Stimulated activated CD4-positive, alpha-beta T cell treated with anti-CD3 and anti-CD28 coated beads, Interleukin-1b, Interleukin-23, amount 100 ng/mL, for 24 hours (primary cell): ENCODE data around the gene TNFRSF6B.

Source experiments
- DNase-seq, 4 experiments: peaks; one replicate each; pipeline ENCODE4 v3.0.0-alpha.2; 2020; ENCODE audit warnings: low read depth in 4 of 4, low spot score in 1 of 4

TNFRSF6B gene

GRCh38 chr20:63682384-63683139 lies 13.9 kb upstream of the TNFRSF6B start:
- DNase-seq, result no peak

GRCh38 chr20:63685269-63686026 lies 11.0 kb upstream of the TNFRSF6B start:
- DNase-seq, result no peak

GRCh38 chr20:63686094-63686491 lies 10.4 kb upstream of the TNFRSF6B start:
- DNase-seq, result no peak

DNA sequence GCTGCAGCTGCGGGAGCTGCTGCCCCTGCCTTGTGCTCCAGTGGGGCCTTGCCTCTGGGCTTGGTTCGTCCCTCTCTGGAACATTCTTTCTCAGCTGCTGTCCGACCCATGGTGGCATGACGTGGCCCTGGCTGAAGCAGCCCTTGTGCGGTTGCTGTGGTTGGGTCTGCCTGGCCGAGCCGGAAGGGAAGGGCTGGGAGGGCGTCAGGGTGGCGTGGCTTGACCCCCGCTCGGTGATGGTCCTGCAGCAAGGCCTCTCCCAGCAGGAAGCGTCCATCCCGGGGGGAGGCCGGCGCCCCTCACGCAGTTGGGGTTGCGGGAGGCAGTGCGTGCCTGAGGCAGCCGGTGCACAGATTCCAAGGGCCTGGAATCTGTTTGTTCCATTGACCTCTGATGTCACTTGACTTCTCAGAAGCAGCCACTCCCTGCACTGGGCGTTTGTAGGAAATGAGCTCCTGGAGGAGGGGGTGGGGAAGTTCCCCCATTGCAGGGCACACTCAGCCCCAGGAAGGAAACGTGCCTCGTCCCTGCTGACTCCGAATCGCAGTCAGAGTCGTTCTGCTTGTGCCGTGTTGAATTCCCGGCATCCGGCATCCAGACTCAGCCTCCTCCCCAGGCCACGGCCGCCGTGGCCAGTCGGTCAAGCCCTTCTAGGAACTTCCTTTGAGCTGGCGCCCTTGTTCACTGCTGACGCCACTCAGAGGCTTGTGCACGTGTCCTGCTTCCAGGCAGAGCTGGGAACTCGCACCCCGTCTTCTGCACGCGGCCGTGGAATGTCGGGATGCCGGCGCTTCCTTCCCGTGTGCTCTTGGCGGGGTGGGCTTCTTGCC lies 9.7 kb upstream of the TNFRSF6B start:
- DNase-seq, result peak in 1 of 4 experiments; percentile 58

DNA sequence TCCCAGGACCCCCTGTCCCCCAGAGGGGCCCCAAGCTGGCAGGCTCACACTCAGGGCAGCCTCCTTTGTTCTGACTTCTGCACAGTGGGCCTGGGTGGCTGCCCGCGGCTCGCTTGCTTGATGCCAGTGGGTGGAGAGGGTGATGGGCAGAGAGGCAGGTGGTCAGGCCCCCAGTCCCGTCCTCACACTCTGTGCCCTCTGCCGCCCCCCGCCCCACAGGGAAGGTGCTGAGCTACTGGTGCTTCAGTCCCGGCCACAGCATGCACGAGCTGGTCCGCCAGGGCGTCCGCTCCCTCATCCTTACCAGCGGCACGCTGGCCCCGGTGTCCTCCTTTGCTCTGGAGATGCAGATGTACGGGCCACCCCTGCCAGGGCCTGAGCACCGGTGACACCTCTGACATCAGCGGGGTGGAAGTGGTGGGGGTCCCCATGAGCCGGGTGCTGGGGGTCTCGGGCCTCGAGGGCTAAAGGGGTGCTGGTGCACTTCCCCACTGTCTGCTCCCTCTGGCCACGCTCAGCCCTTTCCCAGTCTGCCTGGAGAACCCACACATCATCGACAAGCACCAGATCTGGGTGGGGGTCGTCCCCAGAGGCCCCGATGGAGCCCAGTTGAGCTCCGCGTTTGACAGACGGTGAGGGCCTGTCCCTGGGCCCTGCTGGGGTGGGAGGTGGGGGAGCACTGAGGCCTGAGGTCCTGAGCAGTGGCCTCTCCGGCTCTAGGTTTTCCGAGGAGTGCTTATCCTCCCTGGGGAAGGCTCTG lies 8.9 kb upstream of the TNFRSF6B start:
- no peak for DNase-seq

DNA sequence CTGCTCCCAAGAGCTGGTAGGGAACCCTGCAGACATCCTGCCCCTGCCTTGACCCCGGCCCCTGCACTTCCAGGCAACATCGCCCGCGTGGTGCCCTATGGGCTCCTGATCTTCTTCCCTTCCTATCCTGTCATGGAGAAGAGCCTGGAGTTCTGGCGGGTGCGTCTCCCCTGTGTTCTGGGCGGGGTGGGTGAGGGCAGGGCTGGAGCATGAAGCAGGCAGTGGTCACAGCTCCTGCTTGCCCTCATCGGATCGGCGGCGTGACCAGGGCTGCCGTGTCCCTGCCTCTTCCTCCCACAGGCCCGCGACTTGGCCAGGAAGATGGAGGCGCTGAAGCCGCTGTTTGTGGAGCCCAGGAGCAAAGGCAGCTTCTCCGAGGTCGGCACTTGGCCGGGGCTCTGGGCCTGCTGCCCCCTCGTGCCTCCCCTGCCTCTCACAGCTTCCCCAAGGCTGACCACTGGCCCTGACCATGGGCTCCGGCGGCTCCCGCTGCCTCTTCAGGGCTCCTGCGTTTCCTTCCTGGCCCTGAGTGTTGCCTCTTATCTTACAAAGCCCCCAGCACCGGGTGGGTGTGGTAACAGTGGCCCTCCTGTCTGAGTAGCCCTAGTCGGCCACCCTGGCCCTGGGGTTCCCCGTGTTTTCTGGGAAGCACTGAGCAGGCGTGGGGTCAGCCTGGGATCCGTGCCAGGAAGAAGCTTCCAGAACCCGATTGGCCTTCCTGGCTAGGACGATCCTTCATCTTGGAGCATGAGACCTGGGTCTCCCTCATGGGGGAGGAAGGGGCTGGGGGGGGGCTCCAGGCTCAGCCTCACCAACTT lies 8.0 kb upstream of the TNFRSF6B start:
- DNase-seq, result no peak

- DNase-seq, result no peak
Observed at GRCh38 chr20:63689046-63690002, 7.1 kb upstream of the TNFRSF6B start.

- DNase-seq, result no peak
Observed at GRCh38 chr20:63690003-63690897, 6.2 kb upstream of the TNFRSF6B start.

DNA sequence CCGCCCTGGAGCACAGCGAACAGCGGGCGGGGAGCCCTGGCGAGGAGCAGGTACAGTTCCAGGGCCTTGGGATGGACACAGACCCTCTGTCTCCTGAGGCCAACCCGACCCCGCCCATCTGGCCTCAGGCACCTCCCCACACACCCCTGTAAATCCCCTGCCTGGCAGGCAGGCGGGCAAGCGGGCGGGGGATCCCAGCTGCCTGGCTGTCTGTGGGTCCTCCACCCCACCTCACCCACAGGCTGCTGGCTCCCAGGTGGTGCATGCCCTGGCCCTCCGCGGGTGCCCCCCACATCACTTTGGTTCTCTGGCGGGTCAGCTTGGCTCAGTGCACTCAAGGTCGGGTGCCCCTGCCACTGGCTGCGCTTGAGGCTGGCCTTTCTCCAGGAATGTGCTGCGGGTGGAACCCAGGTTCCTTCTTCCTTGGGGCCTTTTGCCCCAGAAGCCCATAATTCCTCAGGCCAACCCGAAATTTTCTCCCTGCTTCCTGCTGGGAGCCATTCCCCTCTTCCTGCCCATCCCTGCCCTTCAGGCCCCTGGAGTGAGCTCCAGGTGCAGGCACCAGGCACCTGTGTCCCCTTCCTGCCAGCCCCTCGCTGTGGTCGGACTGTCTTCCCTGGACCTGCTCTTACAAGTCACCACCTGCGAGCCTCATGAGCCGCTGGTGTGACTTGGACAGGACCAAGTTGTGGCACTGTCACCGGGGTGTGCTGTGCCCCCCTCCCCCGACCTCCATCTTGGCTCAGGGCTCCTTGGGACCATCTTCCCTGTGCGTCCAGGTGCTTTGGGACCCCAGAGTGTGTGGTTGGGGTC lies 5.3 kb upstream of the TNFRSF6B start:
- DNase-seq, result no peak

- no peak for DNase-seq
Observed at GRCh38 chr20:63691711-63692435, 4.6 kb upstream of the TNFRSF6B start.

- no peak for DNase-seq
Observed at GRCh38 chr20:63692436-63693082, 3.9 kb upstream of the TNFRSF6B start.

GRCh38 chr20:63693083-63693732 lies 3.2 kb upstream of the TNFRSF6B start:
- DNase-seq, result no peak

GRCh38 chr20:63693733-63694583 lies 2.5 kb upstream of the TNFRSF6B start:
- DNase-seq, result no peak

DNA sequence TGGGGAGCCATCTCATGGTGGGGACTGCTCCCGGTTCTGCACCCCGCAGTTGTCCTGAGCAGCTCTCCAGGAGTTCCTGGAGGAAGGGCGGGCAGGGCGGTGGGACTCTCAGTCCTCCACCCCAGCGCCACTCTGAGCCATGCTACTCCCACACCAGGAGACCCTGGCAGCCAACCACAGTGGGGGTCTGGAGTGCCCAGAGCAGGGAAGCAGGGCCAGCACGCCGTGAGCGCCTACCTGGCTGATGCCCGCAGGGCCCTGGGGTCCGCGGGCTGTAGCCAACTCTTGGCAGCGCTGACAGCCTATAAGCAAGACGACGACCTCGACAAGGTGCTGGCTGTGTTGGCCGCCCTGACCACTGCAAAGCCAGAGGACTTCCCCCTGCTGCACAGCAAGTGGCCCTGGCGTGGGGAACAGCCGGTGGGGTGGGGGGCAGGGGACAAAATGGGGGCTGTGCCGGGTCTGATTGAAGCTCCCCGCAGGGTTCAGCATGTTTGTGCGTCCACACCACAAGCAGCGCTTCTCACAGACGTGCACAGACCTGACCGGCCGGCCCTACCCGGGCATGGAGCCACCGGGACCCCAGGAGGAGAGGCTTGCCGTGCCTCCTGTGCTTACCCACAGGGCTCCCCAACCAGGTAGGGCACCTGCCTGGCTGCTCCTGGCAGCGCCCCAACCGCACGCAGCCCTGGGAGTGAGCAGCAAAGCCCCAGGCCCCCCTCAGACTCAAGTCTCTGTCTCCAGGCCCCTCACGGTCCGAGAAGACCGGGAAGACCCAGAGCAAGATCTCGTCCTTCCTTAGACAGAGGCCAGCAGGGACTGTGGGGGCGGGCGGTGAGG lies 1.6 kb upstream of the TNFRSF6B start:
- no peak for DNase-seq
